IMR-90 (cell line): ENCODE data around the gene PDCD10. TPM values are rescaled to one million over a fixed set of nuclear protein-coding genes. Genes with fewer than 3 reads are reported as not detected.

Source experiments
- ATAC-seq: fragments of 200-7000 bp; cut with Tn5 transposase; 2 replicates; pipeline ENCODE4 v1.9.1; 2020; ENCODE audit warnings: low read depth, mild to moderate bottlenecking, moderate library complexity
- BruUV-seq: library from RNA; stranded (reverse); fragments of 400-500 nt; replicated peaks from 2 replicates; lab custom pipeline; 2021; lab: Mats Ljungman, UMichigan
- CTCF ChIA-PET: fragments of 300-600 bp; formaldehyde crosslinking; extraction: SDS; loops from one replicate; lab custom pipeline; 2021; ENCODE audit warnings: antibody characterized with exemption; lab: Yijun Ruan, JAX
- POLR2A ChIA-PET: fragments of 300-600 bp; sonication (Branson Sonifier 250); formaldehyde crosslinking; loops from one replicate; lab custom pipeline; 2022; ENCODE audit warnings: antibody characterized with exemption; ENCODE audit not compliant: unreplicated experiment; lab: Charles Lee
- DNase-seq: peaks from one replicate; pipeline ENCODE4 v3.0.0; 2013
- H2AFZ ChIP-seq: replicated peaks from 2 replicates; pipeline ENCODE3; 2013; ENCODE audit warnings: low read length, mild to moderate bottlenecking; ENCODE audit not compliant: poor library complexity
- H2AK5ac ChIP-seq: 2 replicates; pipeline ENCODE4 v1.6.1; 2013; ENCODE audit warnings: low read depth, low read length, inconsistent platforms
- H2AK9ac ChIP-seq: replicated peaks from 2 replicates; pipeline ENCODE3; 2013; ENCODE audit warnings: mild to moderate bottlenecking, low read depth, low read length, moderate library complexity; ENCODE audit not compliant: poor library complexity
- H2BK120ac ChIP-seq: 2 replicates; pipeline ENCODE4 v1.6.1; 2013; ENCODE audit warnings: low read depth, low read length, inconsistent platforms
- H2BK15ac ChIP-seq: 3 replicates; pipeline ENCODE4 v1.6.1; 2013; ENCODE audit warnings: low read depth, low read length, inconsistent platforms
- H2BK20ac ChIP-seq: 2 replicates; pipeline ENCODE4 v1.6.1; 2013; ENCODE audit warnings: low read depth, mild to moderate bottlenecking, inconsistent platforms, low read length, moderate library complexity
- H2BK5ac ChIP-seq: 2 replicates; pipeline ENCODE4 v1.6.1; 2013; ENCODE audit warnings: mild to moderate bottlenecking, low read depth, low read length, inconsistent platforms; ENCODE audit not compliant: poor library complexity, severe bottlenecking
- H3K14ac ChIP-seq: replicated peaks from 2 replicates; pipeline ENCODE4 v1.6.1; 2013; ENCODE audit warnings: low read depth, low read length, inconsistent platforms
- H3K18ac ChIP-seq: 2 replicates; pipeline ENCODE4 v1.6.1; 2013; ENCODE audit warnings: low read depth, low read length, control low read depth
- H3K23ac ChIP-seq: 2 replicates; pipeline ENCODE4 v1.6.1; 2013; ENCODE audit warnings: low read depth, low read length, inconsistent platforms
- H3K27ac ChIP-seq: 2 replicates; pipeline ENCODE4 v1.5.1; 2013; ENCODE audit warnings: mild to moderate bottlenecking, control low read depth, low read length; ENCODE audit not compliant: insufficient read depth
- H3K27me3 ChIP-seq: 2 replicates; pipeline ENCODE4 v1.6.1; 2013; ENCODE audit warnings: low read length; ENCODE audit not compliant: control insufficient read depth, insufficient read depth
- H3K36me3 ChIP-seq: 2 replicates; pipeline ENCODE4 v1.6.1; 2013; ENCODE audit warnings: low read length, mixed read lengths; ENCODE audit not compliant: control insufficient read depth, insufficient read depth
- H3K4ac ChIP-seq: 2 replicates; pipeline ENCODE4 v1.6.1; 2013; ENCODE audit warnings: low read depth, low read length, inconsistent platforms
- H3K4me1 ChIP-seq: 2 replicates; pipeline ENCODE4 v1.6.1; 2013; ENCODE audit warnings: low read length, mixed read lengths; ENCODE audit not compliant: control insufficient read depth, insufficient read depth
- H3K4me2 ChIP-seq: 2 replicates; pipeline ENCODE4 v1.6.1; 2013; ENCODE audit warnings: low read depth, mild to moderate bottlenecking, control low read depth, low read length, moderate library complexity
- H3K4me3 ChIP-seq: 2 replicates; pipeline ENCODE4 v1.5.1; 2013; ENCODE audit warnings: low read depth, mild to moderate bottlenecking, control low read depth, low read length, moderate library complexity; ENCODE audit not compliant: insufficient read depth
- H3K56ac ChIP-seq: 2 replicates; pipeline ENCODE4 v1.6.1; 2013; ENCODE audit warnings: low read length, inconsistent platforms; ENCODE audit not compliant: insufficient read depth; ENCODE audit errors: extremely low read depth
- H3K79me1 ChIP-seq, 2 experiments: 2 replicates each; pipeline ENCODE4 v1.6.1; 2013; ENCODE audit warnings: low read length in 2 of 2, inconsistent platforms in 1 of 2, low read depth in 1 of 2
- H3K9ac ChIP-seq: 2 replicates; pipeline ENCODE4 v1.6.1; 2013; ENCODE audit warnings: low read depth, low read length, control low read depth
- H3K9me1 ChIP-seq: 2 replicates; pipeline ENCODE4 v1.6.1; 2013; ENCODE audit warnings: low read length, inconsistent platforms; ENCODE audit not compliant: insufficient read depth
- H3K9me3 ChIP-seq: 2 replicates; pipeline ENCODE4 v1.6.1; 2013; ENCODE audit warnings: low read length; ENCODE audit not compliant: control insufficient read depth, insufficient read depth
- H4K20me1 ChIP-seq: 2 replicates; pipeline ENCODE4 v1.6.1; 2013; ENCODE audit warnings: low read length, inconsistent platforms; ENCODE audit not compliant: insufficient read depth
- H4K5ac ChIP-seq: 2 replicates; pipeline ENCODE4 v1.6.1; 2013; ENCODE audit warnings: mild to moderate bottlenecking, low read depth, low read length, control low read depth
- H4K8ac ChIP-seq, 2 experiments: 2 replicates each; pipeline ENCODE4 v1.6.1; 2013; ENCODE audit warnings: low read depth in 2 of 2, low read length in 2 of 2, control low read depth in 1 of 2, inconsistent platforms in 1 of 2
- H4K91ac ChIP-seq: 2 replicates; pipeline ENCODE4 v1.6.1; 2013; ENCODE audit warnings: low read depth, low read length, inconsistent platforms; ENCODE audit not compliant: insufficient read depth
- BHLHE40 ChIP-seq: fragments of 150-350 bp; IDR thresholded peaks from 2 replicates; pipeline ENCODE4 v1.6.1; 2016; ENCODE audit warnings: mild to moderate bottlenecking, low read depth, low read length
- CTCF ChIP-seq: conservative IDR thresholded peaks from 2 replicates; pipeline ENCODE4 v1.5.1; 2012; ENCODE audit warnings: mild to moderate bottlenecking, low read depth, low read length, improper control_type of control experiment
- ELK1 ChIP-seq: fragments of 150-350 bp; IDR thresholded peaks from 2 replicates; pipeline ENCODE4 v1.6.1; 2016; ENCODE audit warnings: low read depth, mild to moderate bottlenecking, low read length, moderate library complexity, borderline replicate concordance
- FOS ChIP-seq: fragments of 150-350 bp; IDR thresholded peaks from 2 replicates; pipeline ENCODE4 v1.6.1; 2016; ENCODE audit warnings: low read depth, low read length
- MAFK ChIP-seq: IDR thresholded peaks from 2 replicates; pipeline ENCODE4 v1.6.1; 2012; ENCODE audit warnings: low read depth, low read length, improper control_type of control experiment
- MAZ ChIP-seq: IDR thresholded peaks from 2 replicates; pipeline ENCODE4 v1.6.1; 2012; ENCODE audit warnings: low read depth, mild to moderate bottlenecking, low read length, improper control_type of control experiment, moderate library complexity, borderline replicate concordance
- POLR2A ChIP-seq: IDR thresholded peaks from 2 replicates; pipeline ENCODE4 v1.6.1; 2012; ENCODE audit warnings: mild to moderate bottlenecking, low read depth, low read length
- RAD21 ChIP-seq: IDR thresholded peaks from 2 replicates; pipeline ENCODE4 v1.6.1; 2012; ENCODE audit warnings: low read length, improper control_type of control experiment
- RFX5 ChIP-seq: IDR thresholded peaks from 2 replicates; pipeline ENCODE4 v1.8.0; 2012; ENCODE audit warnings: low read depth, mild to moderate bottlenecking, low read length, moderate library complexity
- SMC3 ChIP-seq: fragments of 150-350 bp; IDR thresholded peaks from 2 replicates; pipeline ENCODE4 v1.6.1; 2016; ENCODE audit warnings: low read depth, mild to moderate bottlenecking, antibody characterized with exemption, low read length, moderate library complexity
- WGBS, 2 experiments: methylation state at CpG; one replicate each; pipeline versions ENCODE4 v1.1.5 to v1.1.7; 2013; ENCODE audit warnings: missing lambda C conversion rate in 2 of 2; ENCODE audit not compliant: insufficient read length in 1 of 2; ENCODE audit errors: extremely low coverage in 2 of 2; 5-methylcytosine and 5-hydroxymethylcytosine counted together
- dilution Hi-C: fragments of 300-500 bp; cut with HindIII; formaldehyde crosslinking; loops from one replicate; pipeline ENCODE4 v1.14.3; 2018; ENCODE audit warnings: low sequenced_read_pairs; ENCODE audit not compliant: unreplicated experiment
- in situ Hi-C: fragments of 300-500 bp; cut with MboI; formaldehyde crosslinking; loops from 3 replicates; pipeline ENCODE4 v1.14.3; 2019; ENCODE audit warnings: low sequenced_read_pairs, inconsistent platforms, mixed read lengths
- intact Hi-C: fragments of 100-400 bp; cut with micrococcal nuclease; formaldehyde crosslinking; loops from 2 replicates; pipeline ENCODE4 v1.10.0; 2022
- polyA plus RNA-seq, 3 experiments: library from polyadenylated mRNA; depleted of rRNA; stranded (reverse); fragments of >200 nt; gene quantifications; 2 replicates each; pipeline ENCODE4 v1.2.3, GENCODE V29; 2012; ENCODE audit warnings: low replicate concordance in 1 of 3
- total RNA-seq: library from RNA; depleted of rRNA; stranded (reverse); fragments of >200 nt; gene quantifications from 2 replicates; pipeline ENCODE4 v1.2.3, GENCODE V29; 2012
- TF ChIP-seq, protein P1 (sequence below): fragments of 150-350 bp; IDR thresholded peaks from 2 replicates; pipeline ENCODE4 v1.6.1; 2017; ENCODE audit warnings: mild to moderate bottlenecking, antibody characterized with exemption, low read length, low read depth

PDCD10 gene
- total and polyA plus RNA-seq, 2 of the 4 experiments (the other 2 are of a cell fraction) = 36.7 to 47.3 TPM

DNA sequence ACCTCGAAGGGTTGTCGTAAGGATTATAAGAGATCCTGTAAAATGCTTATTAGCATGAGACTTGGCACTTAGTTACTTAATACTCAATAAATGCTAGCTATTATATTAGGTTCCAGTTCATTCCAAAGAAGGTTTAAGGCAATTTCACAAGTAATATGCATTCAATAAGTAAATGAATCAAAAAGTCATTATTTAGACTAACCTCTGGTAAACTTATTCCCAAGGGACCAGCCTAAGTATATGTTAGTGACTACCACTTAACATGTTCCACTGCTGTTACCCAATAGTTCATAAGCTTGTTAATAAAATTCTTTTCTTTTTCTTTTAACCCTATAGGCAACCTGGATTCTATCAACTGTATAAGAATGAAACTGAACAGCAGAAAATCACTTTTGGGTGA lies 5.1 kb downstream of the PDCD10 start:
- no peak overlapping the region for H3K14ac ChIP-seq
- H2AFZ ChIP-seq = no peak overlapping the region
- no peak overlapping the region for H3K18ac ChIP-seq
- peaks cover 57% of the 10 kb centered on the region for H4K20me1 ChIP-seq
- ChIA-PET POLR2A (no interaction called here), CTCF (no interaction called here)
- dilution Hi-C loops = no loop called here
- no peak overlapping the region for H4K91ac ChIP-seq
- H3K9ac ChIP-seq = no peak overlapping the region
- peaks cover 9 to 41% of the 10 kb centered on the region in 2 experiments for H3K79me1 ChIP-seq
- no peak overlapping the region for H2BK20ac ChIP-seq
- no peaks in the 10 kb centered on the region for H3K27me3 ChIP-seq
- intact Hi-C loops = no loop called here
- no peak overlapping the region for H3K23ac ChIP-seq
- H3K4me1 ChIP-seq = peaks cover 2% of the 10 kb centered on the region; the same call in 1 of the 2 replicates
- H4K5ac ChIP-seq = no peak overlapping the region
- no peaks in the 10 kb centered on the region for H3K36me3 ChIP-seq
- H2BK15ac ChIP-seq = no peak overlapping the region
- no peak overlapping the region for H3K4ac ChIP-seq
- H3K56ac ChIP-seq = no peak overlapping the region
- H2AK9ac ChIP-seq = no peak overlapping the region
- H2AK5ac ChIP-seq = no peak overlapping the region
- no peak overlapping the region for H3K4me2 ChIP-seq
- TF ChIP-seq, protein P1, sequence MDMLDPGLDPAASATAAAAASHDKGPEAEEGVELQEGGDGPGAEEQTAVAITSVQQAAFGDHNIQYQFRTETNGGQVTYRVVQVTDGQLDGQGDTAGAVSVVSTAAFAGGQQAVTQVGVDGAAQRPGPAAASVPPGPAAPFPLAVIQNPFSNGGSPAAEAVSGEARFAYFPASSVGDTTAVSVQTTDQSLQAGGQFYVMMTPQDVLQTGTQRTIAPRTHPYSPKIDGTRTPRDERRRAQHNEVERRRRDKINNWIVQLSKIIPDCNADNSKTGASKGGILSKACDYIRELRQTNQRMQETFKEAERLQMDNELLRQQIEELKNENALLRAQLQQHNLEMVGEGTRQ = no peak
- TF ChIP-seq POLR2A = no peak
- no peak for TF ChIP-seq RAD21
- no peak for TF ChIP-seq BHLHE40
- no peak for TF ChIP-seq ELK1
- TF ChIP-seq SMC3 = no peak
- no peak for TF ChIP-seq FOS
- TF ChIP-seq RFX5 = no peak
- no peak for TF ChIP-seq MAZ
- TF ChIP-seq CTCF = no peak
- TF ChIP-seq MAFK = no peak
- no TSS peak for BruUV-seq
- no peak overlapping the region for H2BK5ac ChIP-seq
- peaks cover 7% of the 10 kb centered on the region for H3K9me1 ChIP-seq
- H3K4me3 ChIP-seq = no peak overlapping the region
- H2BK120ac ChIP-seq = no peak overlapping the region
- DNase-seq (no peak), ATAC-seq (no peak)
- H3K9me3 ChIP-seq = no peaks in the 10 kb centered on the region
- in situ Hi-C loops = no loop called here
- H3K27ac ChIP-seq = no peak overlapping the region
- H4K8ac ChIP-seq = no peak overlapping the region
- whole genome bisulfite sequencing, 2 experiments = no CpG with 5 or more reads among the region's 2 CpGs
